A172 (cell line): ENCODE data around the gene MAP3K6. TPM values are rescaled to one million over a fixed set of nuclear protein-coding genes. Genes with fewer than 3 reads are reported as not detected.

ENCODE experiments used
- total RNA-seq: library from RNA; depleted of rRNA; stranded (reverse); fragments of >200 nt; shearing (Covaris generic); gene quantifications from 2 replicates; pipeline ENCODE4 v1.2.3, GENCODE V29; 2014; rRNA removed

MAP3K6 gene
- total RNA-seq, 1 experiment from 2014 or later: 7.1 TPM

Other genes starting within 250 kb of the MAP3K6 start
- gene SLC9A1, start 211.8 kb downstream of the MAP3K6 start, total RNA-seq: 2.3 and 5.2 TPM in 2 replicates
- gene WDTC1, start 132.3 kb downstream of the MAP3K6 start, total RNA-seq: 7.6 and 8.8 TPM in 2 replicates
- 30.3 and 30.6 TPM in 2 replicates for gene TMEM222, start 44.8 kb downstream of the MAP3K6 start, total RNA-seq
- 1.8 and 3.5 TPM in 2 replicates for gene SYTL1, start 24.9 kb downstream of the MAP3K6 start, total RNA-seq
- not detected in 2 replicates for gene FCN3, start 7.9 kb upstream of the MAP3K6 start, total RNA-seq
- not detected in 2 replicates for gene CD164L2, start 16.4 kb upstream of the MAP3K6 start, total RNA-seq
- gene GPR3, start 25.7 kb upstream of the MAP3K6 start, total RNA-seq: 0.05 and 0.50 TPM in 2 replicates
- 7.5 and 9.1 TPM in 2 replicates for gene WASF2, start 123.2 kb upstream of the MAP3K6 start, total RNA-seq
- gene AHDC1, start 237.2 kb upstream of the MAP3K6 start, total RNA-seq: 3.4 and 7.6 TPM in 2 replicates